Astrocyte (in vitro differentiated cells and primary cell): Measurements from ENCODE around the gene EPHB1. TPM values are rescaled to one million over a fixed set of nuclear protein-coding genes. Genes with fewer than 3 reads are reported as not detected.
"Not testable (repeated sequence)": the region's sequence is repeated elsewhere in the genome, so short reads cannot be mapped to it uniquely, and the experiment has no call there.

Experiments used
- DNase-seq: peaks from one replicate; pipeline ENCODE4 v3.0.0-alpha.2; 2010; ENCODE audit warnings: low read depth
- FAIRE-seq: peaks from 2 replicates; lab custom pipeline; 2011; peaks lifted over from hg19 to GRCh38; lab: Jason Lieb, UNC
- H2AFZ ChIP-seq: 2 replicates; pipeline ENCODE4 v1.6.0; 2012; ENCODE audit warnings: low read depth, low read length, inconsistent platforms
- H3K27ac ChIP-seq: 2 replicates; pipeline ENCODE4 v1.5.1; 2011; ENCODE audit warnings: low read depth, low read length, inconsistent platforms
- H3K27me3 ChIP-seq: 2 replicates; pipeline ENCODE4 v1.6.0; 2011; ENCODE audit warnings: low read length, inconsistent platforms; ENCODE audit not compliant: insufficient read depth
- H3K36me3 ChIP-seq: 2 replicates; pipeline ENCODE4 v1.5.1; 2011; ENCODE audit warnings: low read length, inconsistent platforms; ENCODE audit not compliant: insufficient read depth
- H3K4me1 ChIP-seq: 2 replicates; pipeline ENCODE4 v1.5.1; 2011; ENCODE audit warnings: low read length, inconsistent platforms; ENCODE audit not compliant: insufficient read depth
- H3K4me2 ChIP-seq: 2 replicates; pipeline ENCODE4 v1.6.0; 2012; ENCODE audit warnings: low read length, inconsistent platforms
- H3K4me3 ChIP-seq: 2 replicates; pipeline ENCODE4 v1.5.1; 2011; ENCODE audit warnings: low read depth, mild to moderate bottlenecking, low read length, inconsistent platforms; ENCODE audit not compliant: insufficient read depth
- H3K79me2 ChIP-seq: 2 replicates; pipeline ENCODE4 v1.6.0; 2012; ENCODE audit warnings: mild to moderate bottlenecking, low read length, inconsistent platforms; ENCODE audit not compliant: insufficient read depth
- H3K9ac ChIP-seq: 2 replicates; pipeline ENCODE4 v1.6.0; 2012; ENCODE audit warnings: mild to moderate bottlenecking, low read length, inconsistent platforms
- H3K9me3 ChIP-seq: 2 replicates; pipeline ENCODE4 v1.5.1; 2012; ENCODE audit warnings: low read depth, mild to moderate bottlenecking, low read length, inconsistent platforms; ENCODE audit not compliant: insufficient read depth
- H4K20me1 ChIP-seq: 2 replicates; pipeline ENCODE4 v1.6.0; 2012; ENCODE audit warnings: low read length, inconsistent platforms; ENCODE audit not compliant: insufficient read depth
- H3K27ac Mint-ChIP-seq: one replicate; pipeline ENCODE4 v1.8.0; 2021; ENCODE audit warnings: mild to moderate bottlenecking, mixed read lengths; ENCODE audit not compliant: unreplicated experiment
- H3K27me3 Mint-ChIP-seq: one replicate; pipeline ENCODE4 v1.8.0; 2021; ENCODE audit warnings: low read depth, mixed read lengths; ENCODE audit not compliant: unreplicated experiment
- H3K36me3 Mint-ChIP-seq: one replicate; pipeline ENCODE4 v1.8.0; 2021; ENCODE audit warnings: low read depth, mixed read lengths; ENCODE audit not compliant: unreplicated experiment
- H3K4me1 Mint-ChIP-seq: one replicate; pipeline ENCODE4 v1.8.0; 2021; ENCODE audit warnings: low read depth, mixed read lengths; ENCODE audit not compliant: unreplicated experiment
- H3K4me3 Mint-ChIP-seq: one replicate; pipeline ENCODE4 v1.8.0; 2021; ENCODE audit warnings: mild to moderate bottlenecking, moderate library complexity, mixed read lengths; ENCODE audit not compliant: unreplicated experiment
- H3K9me3 Mint-ChIP-seq: one replicate; pipeline ENCODE4 v1.8.0; 2021; ENCODE audit warnings: mild to moderate bottlenecking, mixed read lengths; ENCODE audit not compliant: unreplicated experiment
- EZH2 ChIP-seq: IDR thresholded peaks from 2 replicates; pipeline ENCODE4 v1.6.1; 2012; ENCODE audit warnings: mild to moderate bottlenecking, low read length, inconsistent platforms; ENCODE audit not compliant: insufficient read depth
- total RNA-seq: library from RNA; stranded (reverse); gene quantifications from 2 replicates; pipeline ENCODE4 v1.2.1, GENCODE V29; 2021
- TF ChIP-seq, protein P1 (sequence below): IDR thresholded peaks from 2 replicates; pipeline ENCODE4 v1.5.1; 2011; ENCODE audit warnings: low read depth, mild to moderate bottlenecking, inconsistent platforms, low read length, moderate library complexity; ENCODE audit not compliant: insufficient read depth

EPHB1 gene
- total RNA-seq, 1 donor from 2014 or later: 4.1 TPM

DNA sequence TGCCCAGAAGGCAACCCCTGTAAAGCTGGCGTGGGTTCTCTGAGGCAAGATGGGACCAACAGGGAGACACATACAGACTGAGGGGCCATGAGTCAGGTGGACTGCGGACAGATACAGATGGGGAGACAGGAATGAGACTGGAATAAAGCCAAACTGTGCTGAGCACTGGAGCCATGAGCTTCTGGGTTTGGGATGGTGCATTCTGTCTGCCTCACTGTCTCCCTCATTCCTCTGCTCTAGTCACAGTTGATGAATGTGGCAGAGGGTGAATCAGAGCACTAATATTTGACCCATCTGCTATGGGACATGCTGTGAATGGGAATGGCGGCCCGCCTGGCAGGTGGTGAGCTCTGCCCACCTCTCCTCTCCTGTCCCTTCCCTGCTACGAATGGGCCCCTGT is 262.9 kb downstream of the EPHB1 start:
- DNase-seq (no peak), FAIRE-seq (no peak)
- Histone ChIP-seq H2AFZ (no peak overlapping the region), H3K79me2 (no peaks in the 10 kb centered on the region), H3K27me3 (no peaks in the 10 kb centered on the region), H3K4me2 (no peak overlapping the region), H3K4me1 (no peaks in the 10 kb centered on the region), H3K9ac (no peak overlapping the region), H3K9me3 (no peaks in the 10 kb centered on the region), H3K4me3 (no peak overlapping the region), H4K20me1 (no peaks in the 10 kb centered on the region), H3K36me3 (no peaks in the 10 kb centered on the region), H3K27ac (no peak overlapping the region)
- TF ChIP-seq, protein P1, sequence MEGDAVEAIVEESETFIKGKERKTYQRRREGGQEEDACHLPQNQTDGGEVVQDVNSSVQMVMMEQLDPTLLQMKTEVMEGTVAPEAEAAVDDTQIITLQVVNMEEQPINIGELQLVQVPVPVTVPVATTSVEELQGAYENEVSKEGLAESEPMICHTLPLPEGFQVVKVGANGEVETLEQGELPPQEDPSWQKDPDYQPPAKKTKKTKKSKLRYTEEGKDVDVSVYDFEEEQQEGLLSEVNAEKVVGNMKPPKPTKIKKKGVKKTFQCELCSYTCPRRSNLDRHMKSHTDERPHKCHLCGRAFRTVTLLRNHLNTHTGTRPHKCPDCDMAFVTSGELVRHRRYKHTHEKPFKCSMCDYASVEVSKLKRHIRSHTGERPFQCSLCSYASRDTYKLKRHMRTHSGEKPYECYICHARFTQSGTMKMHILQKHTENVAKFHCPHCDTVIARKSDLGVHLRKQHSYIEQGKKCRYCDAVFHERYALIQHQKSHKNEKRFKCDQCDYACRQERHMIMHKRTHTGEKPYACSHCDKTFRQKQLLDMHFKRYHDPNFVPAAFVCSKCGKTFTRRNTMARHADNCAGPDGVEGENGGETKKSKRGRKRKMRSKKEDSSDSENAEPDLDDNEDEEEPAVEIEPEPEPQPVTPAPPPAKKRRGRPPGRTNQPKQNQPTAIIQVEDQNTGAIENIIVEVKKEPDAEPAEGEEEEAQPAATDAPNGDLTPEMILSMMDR: no peak
- TF ChIP-seq EZH2: no peak
- no peak overlapping the region for H3K27ac Mint-ChIP-seq
- H3K27me3 Mint-ChIP-seq: peaks cover 11% of the 10 kb centered on the region
- no peaks in the 10 kb centered on the region for H3K4me1 Mint-ChIP-seq
- H3K9me3 Mint-ChIP-seq: peaks cover 3% of the 10 kb centered on the region
- no peak overlapping the region for H3K4me3 Mint-ChIP-seq
- H3K36me3 Mint-ChIP-seq: no peaks in the 10 kb centered on the region

DNA sequence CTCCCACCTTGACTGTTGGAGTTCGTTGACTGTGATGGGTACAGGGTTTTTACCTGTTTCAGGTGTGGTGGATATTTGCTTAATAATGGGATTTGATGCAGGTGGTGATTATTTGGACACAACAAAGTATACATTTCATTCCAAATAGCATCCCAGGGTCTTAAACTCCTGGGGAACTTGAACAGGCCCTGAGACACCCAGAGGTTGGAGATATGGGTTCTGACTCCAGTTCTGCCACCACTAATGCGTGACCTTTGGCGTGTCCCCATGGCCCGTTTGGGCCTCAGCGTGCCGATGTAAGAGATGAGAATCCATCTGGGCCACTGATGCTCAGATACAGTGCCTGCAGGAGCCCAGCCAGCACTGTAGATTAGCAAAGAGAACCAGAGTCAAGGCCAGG is 264.5 kb downstream of the EPHB1 start:
- no peaks in the 10 kb centered on the region for H3K4me1 ChIP-seq
- H4K20me1 ChIP-seq: no peaks in the 10 kb centered on the region
- H3K4me2 ChIP-seq: no peak overlapping the region
- H3K4me3 Mint-ChIP-seq: no peak overlapping the region
- no peaks in the 10 kb centered on the region for H3K36me3 Mint-ChIP-seq
- H2AFZ ChIP-seq: no peak overlapping the region
- H3K27me3 ChIP-seq: no peaks in the 10 kb centered on the region
- no peaks in the 10 kb centered on the region for H3K79me2 ChIP-seq
- no peaks in the 10 kb centered on the region for H3K4me1 Mint-ChIP-seq
- H3K9me3 Mint-ChIP-seq: peaks cover 3% of the 10 kb centered on the region
- TF ChIP-seq, protein P1: no peak
- TF ChIP-seq EZH2: no peak
- peaks cover 11% of the 10 kb centered on the region for H3K27me3 Mint-ChIP-seq
- no peak overlapping the region for H3K27ac Mint-ChIP-seq
- FAIRE-seq (no peak), DNase-seq (no peak)
- H3K4me3 ChIP-seq: no peak overlapping the region
- no peak overlapping the region for H3K27ac ChIP-seq
- no peaks in the 10 kb centered on the region for H3K36me3 ChIP-seq
- no peak overlapping the region for H3K9ac ChIP-seq
- H3K9me3 ChIP-seq: no peaks in the 10 kb centered on the region

DNA sequence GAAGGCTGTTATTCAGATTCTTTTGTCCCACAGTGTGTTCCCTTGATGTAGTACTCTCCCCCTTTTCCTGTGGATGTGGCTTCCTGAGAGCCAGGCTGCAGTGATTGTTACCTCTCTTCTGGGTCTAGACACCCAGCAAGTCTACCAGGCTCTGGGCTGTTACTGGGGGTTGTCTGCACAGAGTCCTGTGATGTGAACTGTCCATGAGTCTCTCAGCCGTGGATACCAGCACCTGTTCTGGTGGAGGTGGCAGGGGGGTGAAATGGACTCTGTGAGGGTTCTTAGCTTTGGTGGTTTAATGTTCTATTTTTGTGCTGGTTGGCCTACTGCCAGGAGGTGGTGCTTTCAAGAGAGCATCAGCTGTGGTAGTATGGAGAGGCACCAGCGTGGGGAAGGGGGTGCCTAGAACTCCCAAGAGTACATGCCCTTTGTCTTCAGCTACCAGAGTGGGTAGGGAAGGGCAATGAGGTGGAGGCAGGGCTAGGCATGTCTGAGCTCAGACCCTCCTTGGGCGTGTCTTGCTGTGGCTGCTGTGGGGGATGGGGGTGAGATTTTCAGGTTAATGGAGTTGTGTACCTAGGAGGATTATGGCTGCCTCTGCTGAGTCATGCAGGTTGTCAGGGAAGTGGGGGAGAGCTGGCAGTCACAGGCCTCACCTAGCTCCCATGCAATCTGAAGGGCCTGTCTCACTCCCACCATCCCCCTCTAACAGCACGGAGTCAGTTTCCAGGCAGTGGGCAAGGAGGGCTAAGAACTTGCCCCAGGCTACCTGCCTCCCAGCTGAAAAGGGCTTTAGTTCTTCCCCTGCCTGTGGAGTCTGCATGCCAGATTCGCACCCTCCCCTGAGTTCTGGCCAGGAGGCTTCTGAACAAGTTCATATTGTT is 272.0 kb downstream of the EPHB1 start:
- not testable (repeated sequence) for H3K36me3 ChIP-seq, H3K27ac Mint-ChIP-seq, H3K4me3 ChIP-seq, H3K27ac ChIP-seq, H4K20me1 ChIP-seq, H3K9me3 ChIP-seq, FAIRE-seq, H3K4me2 ChIP-seq, H3K27me3 Mint-ChIP-seq, H3K79me2 ChIP-seq, H3K36me3 Mint-ChIP-seq, H3K4me1 ChIP-seq, H3K9ac ChIP-seq, H2AFZ ChIP-seq, H3K4me1 Mint-ChIP-seq, H3K9me3 Mint-ChIP-seq, DNase-seq, H3K4me3 Mint-ChIP-seq, H3K27me3 ChIP-seq
